ENCODE data around the gene SCFD2. TPM values are rescaled to one million over a fixed set of nuclear protein-coding genes. Genes with fewer than 3 reads are reported as not detected.

Gene SCFD2
- total and polyA plus RNA-seq, 7 donors = 3.7 to 16.6 (median 10.7) TPM

DNA sequence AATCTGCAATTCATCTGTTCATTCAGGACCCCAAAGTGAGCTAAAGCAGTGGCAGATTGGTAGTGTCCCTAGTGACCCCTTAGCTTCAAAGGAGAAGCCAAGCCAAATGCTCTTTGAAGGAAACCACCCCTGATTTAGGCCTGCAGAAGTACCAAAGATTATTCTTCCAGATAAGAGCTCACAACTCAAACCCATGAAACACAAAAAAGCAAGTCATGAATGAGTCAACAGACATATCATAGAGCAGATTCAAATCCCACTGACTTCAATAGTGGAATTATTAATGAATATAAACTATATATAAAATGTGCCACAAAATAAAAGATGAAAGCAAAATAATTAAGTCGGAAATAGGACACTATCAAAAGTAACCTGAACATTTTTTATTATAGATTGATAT is 197.6 kb downstream of the SCFD2 start:
- TF ChIP-seq, protein P1, sequence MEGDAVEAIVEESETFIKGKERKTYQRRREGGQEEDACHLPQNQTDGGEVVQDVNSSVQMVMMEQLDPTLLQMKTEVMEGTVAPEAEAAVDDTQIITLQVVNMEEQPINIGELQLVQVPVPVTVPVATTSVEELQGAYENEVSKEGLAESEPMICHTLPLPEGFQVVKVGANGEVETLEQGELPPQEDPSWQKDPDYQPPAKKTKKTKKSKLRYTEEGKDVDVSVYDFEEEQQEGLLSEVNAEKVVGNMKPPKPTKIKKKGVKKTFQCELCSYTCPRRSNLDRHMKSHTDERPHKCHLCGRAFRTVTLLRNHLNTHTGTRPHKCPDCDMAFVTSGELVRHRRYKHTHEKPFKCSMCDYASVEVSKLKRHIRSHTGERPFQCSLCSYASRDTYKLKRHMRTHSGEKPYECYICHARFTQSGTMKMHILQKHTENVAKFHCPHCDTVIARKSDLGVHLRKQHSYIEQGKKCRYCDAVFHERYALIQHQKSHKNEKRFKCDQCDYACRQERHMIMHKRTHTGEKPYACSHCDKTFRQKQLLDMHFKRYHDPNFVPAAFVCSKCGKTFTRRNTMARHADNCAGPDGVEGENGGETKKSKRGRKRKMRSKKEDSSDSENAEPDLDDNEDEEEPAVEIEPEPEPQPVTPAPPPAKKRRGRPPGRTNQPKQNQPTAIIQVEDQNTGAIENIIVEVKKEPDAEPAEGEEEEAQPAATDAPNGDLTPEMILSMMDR (IDR thresholded peaks at IDR 0.05) = no peak
- no peak for TF ChIP-seq EP300 (IDR thresholded peaks at IDR 0.05)
- no peak for TF ChIP-seq POLR2AphosphoS5 (IDR thresholded peaks at IDR 0.05)
- no peak for TF ChIP-seq POLR2A (IDR thresholded peaks at IDR 0.05)
- intact Hi-C loops (cut with DNase I) = no loop called here
- Histone ChIP-seq H3K27me3 (no peaks in the 10 kb centered on the region), H3K36me3 (no peaks in the 10 kb centered on the region), H3K4me1 (peaks cover 0 to under 1% (median 0%) of the 10 kb centered on the region in 4 donors), H3K27ac (no peak overlapping the region), H3K4me3 (no peak overlapping the region), H3K9me3 (no peaks in the 10 kb centered on the region)
- 96 to 99% methylated on average over 1 of the region's 1 CpG for WGBS, 2 donors
- no peak for DNase-seq

DNA sequence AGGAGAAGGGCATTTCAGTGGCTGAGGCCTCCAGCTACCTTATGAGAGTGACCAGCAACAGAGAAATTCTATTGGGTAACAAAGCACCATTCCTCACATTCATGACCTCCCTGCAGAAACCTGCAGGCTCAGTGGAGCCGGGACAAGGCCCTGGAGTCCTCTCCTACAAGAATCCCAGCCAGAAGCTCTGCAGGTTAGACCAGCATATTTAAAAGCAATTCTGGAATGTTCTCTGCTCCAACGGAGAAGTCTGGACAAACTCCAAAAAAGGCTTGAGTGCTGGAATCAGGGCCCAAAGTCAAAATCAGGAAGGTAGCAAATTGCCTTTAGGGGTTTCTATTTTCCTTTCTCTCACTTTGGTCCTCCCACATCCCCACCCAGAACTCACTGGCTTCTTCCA is 202.9 kb downstream of the SCFD2 start:
- Histone ChIP-seq H3K27me3 (no peaks in the 10 kb centered on the region), H3K9me3 (no peaks in the 10 kb centered on the region), H3K36me3 (no peaks in the 10 kb centered on the region), H3K4me3 (no peak overlapping the region), H3K4me1 (peaks cover 0 to 8% (median 0%) of the 10 kb centered on the region in 4 donors), H3K27ac (no peak overlapping the region)
- 89 to 91% methylated on average over 2 of the region's 2 CpGs for WGBS, 2 donors
- no peak for TF ChIP-seq POLR2A (IDR thresholded peaks at IDR 0.05)
- no peak for DNase-seq
- intact Hi-C loops (cut with DNase I) = no loop called here

DNA sequence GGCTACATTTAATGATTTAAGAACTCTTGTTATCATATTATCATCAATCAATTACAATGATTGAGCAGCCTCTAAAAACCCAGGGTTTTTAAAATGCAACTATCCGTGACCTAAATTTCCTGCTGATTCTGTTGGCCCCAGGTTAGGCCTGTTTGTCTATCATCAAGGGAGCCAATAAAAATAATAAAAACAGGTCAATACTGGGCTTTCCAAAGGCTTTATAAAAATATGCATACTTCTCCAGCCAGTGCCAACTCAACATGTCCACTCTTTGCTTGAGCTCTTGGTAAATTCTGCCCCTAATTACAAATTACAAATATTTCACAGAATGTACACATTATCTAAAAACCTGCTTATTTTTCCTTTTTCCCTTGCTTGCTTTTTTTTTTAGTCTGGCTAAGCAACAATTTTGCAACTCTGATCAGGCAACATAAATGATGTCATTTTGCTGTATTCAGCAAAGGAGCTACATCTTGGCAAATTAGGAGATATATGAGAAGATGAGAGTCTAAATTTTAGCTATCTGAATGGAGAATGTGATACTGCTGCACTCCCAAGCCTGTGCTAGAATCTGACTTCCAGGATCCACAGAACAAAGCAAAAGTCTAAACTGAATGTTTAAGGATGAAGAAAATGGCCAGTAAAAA is 204.0 kb downstream of the SCFD2 start:
- Histone ChIP-seq H3K27me3 (no peaks in the 10 kb centered on the region), H3K9me3 (no peaks in the 10 kb centered on the region), H3K4me3 (no peak overlapping the region), H3K27ac (no peak overlapping the region), H3K36me3 (no peaks in the 10 kb centered on the region), H3K4me1 (peaks cover 0 to 8% (median 0%) of the 10 kb centered on the region in 4 donors)
- no peak for TF ChIP-seq POLR2AphosphoS5 (IDR thresholded peaks at IDR 0.05)
- TF ChIP-seq POLR2A (IDR thresholded peaks at IDR 0.05) = no peak
- TF ChIP-seq, protein P1 (IDR thresholded peaks at IDR 0.05) = no peak
- TF ChIP-seq EP300 (IDR thresholded peaks at IDR 0.05) = no peak
- intact Hi-C loops (cut with DNase I) = no loop called here
- DNase-seq = no peak
- 79 to 90% methylated on average over 1 of the region's 1 CpG for WGBS, 2 donors

DNA sequence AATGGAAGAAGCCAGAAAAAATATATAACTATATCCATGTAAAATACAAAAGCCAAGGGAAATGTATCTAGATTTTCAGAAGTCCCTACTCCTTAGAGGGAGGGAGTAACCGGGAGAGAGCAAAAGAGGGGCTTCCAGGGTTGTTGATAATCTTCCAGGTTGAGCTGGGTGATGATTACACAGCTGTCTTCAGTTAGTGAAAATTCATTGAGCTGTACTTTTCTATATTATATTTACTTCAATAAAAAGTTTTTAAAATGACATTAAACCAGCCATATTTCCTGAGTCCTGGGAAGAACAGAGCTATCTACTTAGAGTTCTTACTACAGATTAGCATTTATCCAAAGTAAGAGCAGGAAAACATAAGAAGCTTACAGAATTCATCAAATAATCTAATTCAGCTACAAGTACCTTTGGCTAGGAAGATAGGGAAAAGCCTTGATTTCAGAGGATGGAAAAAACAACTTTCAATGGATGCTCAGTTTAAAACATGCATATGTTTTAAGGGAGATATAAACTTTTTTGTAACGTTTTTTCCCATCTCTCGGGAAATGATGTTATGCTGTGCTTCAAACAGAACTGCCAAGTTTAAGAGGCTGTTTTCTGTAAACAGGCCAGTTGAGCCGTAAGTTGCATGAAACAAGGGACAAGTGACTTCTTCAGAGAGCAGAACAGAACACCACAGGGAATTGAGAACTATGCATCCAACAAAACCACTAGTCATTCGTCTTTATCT is 204.6 kb downstream of the SCFD2 start:
- no peaks in the 10 kb centered on the region for H3K9me3 ChIP-seq
- TF ChIP-seq, protein P1 (IDR thresholded peaks at IDR 0.05) = no peak
- no peak for TF ChIP-seq POLR2A (IDR thresholded peaks at IDR 0.05)
- TF ChIP-seq POLR2AphosphoS5 (IDR thresholded peaks at IDR 0.05) = no peak
- TF ChIP-seq EP300 (IDR thresholded peaks at IDR 0.05) = no peak
- no peaks in the 10 kb centered on the region for H3K27me3 ChIP-seq
- intact Hi-C loops (cut with DNase I) = no loop called here
- 81 to 84% methylated on average over 5 of the region's 5 CpGs for WGBS, 2 donors
- no peak overlapping the region for H3K27ac ChIP-seq
- DNase-seq = no peak
- H3K36me3 ChIP-seq = no peaks in the 10 kb centered on the region
- peaks cover 0 to 8% (median 0%) of the 10 kb centered on the region in 4 donors for H3K4me1 ChIP-seq
- no peak overlapping the region for H3K4me3 ChIP-seq

DNA sequence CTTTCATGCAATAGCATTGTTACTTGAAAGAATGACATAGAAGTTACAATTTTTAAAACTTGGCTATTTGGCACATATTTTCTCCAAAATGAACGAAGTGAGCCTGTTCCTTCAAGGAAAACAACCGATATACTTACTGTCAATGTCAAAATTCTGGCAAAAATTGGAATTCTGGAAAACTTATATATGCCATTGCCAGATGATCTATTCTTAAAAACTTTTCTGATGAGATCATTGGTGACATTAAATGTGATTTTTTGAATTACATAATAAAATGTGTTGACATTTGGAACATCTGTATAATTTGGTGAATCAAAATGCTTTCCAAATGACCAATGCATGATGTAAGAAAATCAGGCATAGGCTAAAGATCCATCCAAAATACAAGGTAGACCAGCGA is 209.0 kb downstream of the SCFD2 start:
- WGBS, 2 donors = 89 to 93% methylated on average over 3 of the region's 3 CpGs
- intact Hi-C loops (cut with DNase I) = no loop called here
- H3K27me3 ChIP-seq = no peaks in the 10 kb centered on the region
- no peak overlapping the region for H3K4me3 ChIP-seq
- no peak overlapping the region for H3K27ac ChIP-seq
- DNase-seq = no peak
- no peaks in the 10 kb centered on the region for H3K9me3 ChIP-seq
- H3K36me3 ChIP-seq = no peaks in the 10 kb centered on the region
- peaks cover 0 to 2% (median 0%) of the 10 kb centered on the region in 4 donors for H3K4me1 ChIP-seq
- no peak for TF ChIP-seq POLR2A (IDR thresholded peaks at IDR 0.05)
- TF ChIP-seq, protein P1 (IDR thresholded peaks at IDR 0.05) = no peak

Measured in sigmoid colon (tissue), 7 donors.